Heart right ventricle (tissue), 16 donors: ENCODE measurements around the gene ANKH. TPM values are rescaled to one million over a fixed set of nuclear protein-coding genes. Genes with fewer than 3 reads are reported as not detected.

Experiments used
- ATAC-seq, 8 donors: fragments of 200-7000 bp; cut with Tn5 transposase; one replicate each; pipeline ENCODE4 v1.9.1; 2020; ENCODE audit warnings: mild to moderate bottlenecking in 8 of 8, moderate library complexity in 8 of 8, moderate number of reproducible peaks in 1 of 8
- DNase-seq, 2 donors: peaks; one replicate each; pipeline ENCODE4 v3.0.0-alpha.2; 2020
- H3K27ac ChIP-seq, 10 donors: fragments of 200-600 bp; sonication (generic) in 2 of 10; one replicate each; pipeline versions ENCODE4 v1.5.0 to v1.8.0; 2020 to 2022; ENCODE audit warnings: mild to moderate bottlenecking in 3 of 10
- H3K27me3 ChIP-seq, 7 donors: fragments of 200-600 bp; one replicate each; pipeline ENCODE4 v1.8.0; 2021 to 2022; ENCODE audit warnings: mild to moderate bottlenecking in 2 of 7
- H3K36me3 ChIP-seq, 9 donors: fragments of 200-600 bp; sonication (generic) in 1 of 9; one replicate each; pipeline versions ENCODE4 v1.5.0 to v1.8.0; 2020 to 2022; ENCODE audit warnings: mild to moderate bottlenecking in 2 of 9
- H3K4me1 ChIP-seq, 9 donors: fragments of 200-600 bp; sonication (generic) in 1 of 9; one replicate each; pipeline versions ENCODE4 v1.5.0 to v1.8.0; 2020 to 2022; ENCODE audit warnings: mild to moderate bottlenecking in 4 of 9
- H3K4me3 ChIP-seq, 10 donors: fragments of 200-600 bp; sonication (generic) in 2 of 10; one replicate each; pipeline versions ENCODE4 v1.5.0 to v1.8.0; 2020 to 2022; ENCODE audit warnings: mild to moderate bottlenecking in 7 of 10, moderate library complexity in 2 of 10
- H3K9me3 ChIP-seq, 11 donors: fragments of 200-600 bp in 10 of 11; sonication (generic) in 2 of 11; one replicate each; pipeline versions ENCODE4 v1.5.0 to v1.8.0; 2013 to 2022; ENCODE audit warnings: mild to moderate bottlenecking in 2 of 11, control low read depth in 1 of 11, moderate library complexity in 1 of 11
- CTCF ChIP-seq, 9 donors: fragments of 200-600 bp; sonication (generic) in 2 of 9; IDR thresholded peaks; one replicate each; pipeline versions ENCODE4 v1.5.0 to v1.8.0; 2021 to 2022; ENCODE audit warnings: antibody characterized with exemption in 9 of 9, mild to moderate bottlenecking in 5 of 9, moderate library complexity in 1 of 9
- WGBS, 2 donors: extraction: QIAGEN DNeasy Blood & Tissue Kit; methylation state at CpG; one replicate each; pipeline ENCODE4 v1.1.7; 2013; ENCODE audit warnings: inconsistent platforms in 1 of 2; 5-methylcytosine and 5-hydroxymethylcytosine counted together
- intact Hi-C, 10 donors: fragments of 100-400 bp; cut with DNase I; formaldehyde crosslinking; loops; one replicate each; pipeline versions ENCODE4 v1.11.1 to v1.14.2; 2022
- polyA plus RNA-seq, 2 donors: library from polyadenylated mRNA; stranded (reverse); fragments of 200-250 nt; gene quantifications; one replicate each; pipeline ENCODE4 v1.2.3, GENCODE V29; 2013
- total RNA-seq, 10 donors: library from RNA; stranded (reverse); fragmentation: NEBNext Ultra II Directional in 3 of 10; extraction: Animal tissue kit (Norgen Biotek cat#: 25700) in 3 of 10; gene quantifications; one replicate each; pipeline versions ENCODE4 v1.2.1 to v1.2.4, GENCODE V29; 2021 to 2023
- donor health status: Arrhythmogenic right ventricular cardiomyopathy.
- donor health status: ischemic (EF 13 %, LVEDD 7.1; RV severe dilation, severe dysfunction).
- donor health status: healthy with polysubstance abuse.
- donor health status: DM: no; HTN: yes; CAD: no.
- donor health status: DM: no; HTN: no; CAD: no.
- donor health status: ischemic (EF 25% LVEDD 6.9; RV normal size, moderate dysfunction).
- donor health status: ischemic (EF 25% LVEDD 5.7; RV mildly dilated, moderate dysfunction).
- donor health status: healthy.
- donor health status: DM: yes; HTN: yes; CAD: no.
- donor health status: Ischemic cardiomyopathy.
- donor health status: ischemic (EF 35%, LVEDD 5.7; RV mildly dilated, moderate dysfunction).
- donor health status: nonischemic (EF 11% LVEDD 7.7; RV severe dilation, severe dysfunction).
- donor health status: DM: yes; HTN: yes; CAD: no.
- donor health status: PGD.
- donor health status: ischemic (EF 29% LVEDD 5.4; RV normal size, mild dysfunction).
- donor health status: nonischemic (EF 23%, LVEDD 6.1; RV moderate dilation, normal function).

ANKH gene
- total and polyA plus RNA-seq, 12 donors, result 51.0 to 256 (median 192) TPM

- Histone ChIP-seq H3K4me3 (no peak overlapping the region), H3K4me1 (peaks cover 0 to 55% (median 22%) of the 10 kb centered on the region in 9 donors), H3K27me3 (no peaks in the 10 kb centered on the region), H3K36me3 (peaks cover 0 to 21% (median 0%) of the 10 kb centered on the region in 9 donors), H3K9me3 (no peaks in the 10 kb centered on the region), H3K27ac (no peak overlapping the region)
- 78 to 84% methylated on average over 3 of the region's 3 CpGs for WGBS, 2 donors
- no peak for TF ChIP-seq CTCF (IDR thresholded peaks at IDR 0.05)
- ATAC-seq (peak in 4 of 8 donors; percentile 31 to 70 (median 38)), DNase-seq (no peak)
- intact Hi-C loops, result no loop called here
Measured at GRCh38 chr5:14771972-14772371, 99.6 kb downstream of the ANKH start.

GRCh38 chr5:14771189-14771588, 100.4 kb downstream of the ANKH start:
- Histone ChIP-seq H3K36me3 (peaks cover 0 to 29% (median 0%) of the 10 kb centered on the region in 9 donors), H3K9me3 (no peaks in the 10 kb centered on the region), H3K4me1 (peaks cover 0 to 47% (median 16%) of the 10 kb centered on the region in 9 donors), H3K27ac (no peak overlapping the region), H3K4me3 (no peak overlapping the region), H3K27me3 (no peaks in the 10 kb centered on the region)
- no peak for DNase-seq
- no peak for TF ChIP-seq CTCF (IDR thresholded peaks at IDR 0.05)
- 98 to 99% methylated on average over 3 of the region's 3 CpGs for WGBS, 2 donors
- intact Hi-C loops, result no loop called here
- ATAC-seq, result no peak

- DNase-seq (no peak), ATAC-seq (peak in 1 of 8 donors; percentile 33)
- no peak overlapping the region for H3K4me3 ChIP-seq
- peaks cover 0 to 30% (median 6%) of the 10 kb centered on the region in 9 donors for H3K4me1 ChIP-seq
- no peak for TF ChIP-seq CTCF (IDR thresholded peaks at IDR 0.05)
- H3K27ac ChIP-seq, result peak overlapping the region in 1 of 10 donors; percentile 34
- H3K36me3 ChIP-seq, result peaks cover 0 to 49% (median 0%) of the 10 kb centered on the region in 9 donors
- H3K9me3 ChIP-seq, result no peaks in the 10 kb centered on the region
- 89 to 90% methylated on average over 17 of the region's 17 CpGs for WGBS, 2 donors
- intact Hi-C loops, result loop anchor here in 1 of 10 donors (5.0 kb wide), 1 partner anchor 49 kb away; no protein-coding TSS in a partner anchor
- H3K27me3 ChIP-seq, result no peaks in the 10 kb centered on the region
Measured at GRCh38 chr5:14768508-14769365, 102.8 kb downstream of the ANKH start.

- H3K4me3 ChIP-seq, result no peak overlapping the region
- H3K27me3 ChIP-seq, result no peaks in the 10 kb centered on the region
- WGBS, 2 donors, result 53 to 87% methylated on average over 8 of the region's 8 CpGs
- TF ChIP-seq CTCF (IDR thresholded peaks at IDR 0.05), result no peak
- peaks cover 0 to 53% (median 0%) of the 10 kb centered on the region in 9 donors for H3K36me3 ChIP-seq
- no peaks in the 10 kb centered on the region for H3K9me3 ChIP-seq
- ATAC-seq, result peak in 1 of 8 donors; percentile 32
- intact Hi-C loops, result loop anchor here in 1 of 10 donors (5.0 kb wide), 1 partner anchor 49 kb away; no protein-coding TSS in a partner anchor
- no peak for DNase-seq
- peaks cover 0 to 22% (median 5%) of the 10 kb centered on the region in 9 donors for H3K4me1 ChIP-seq
- peak overlapping the region in 2 of 10 donors; percentile 19 to 34 for H3K27ac ChIP-seq
Measured at GRCh38 chr5:14767735-14768507, 103.7 kb downstream of the ANKH start.
